ENCODE measurements around the gene LRRC63. TPM values are rescaled to one million over a fixed set of nuclear protein-coding genes. Genes with fewer than 3 reads are reported as not detected.

The LRRC63 gene
- polyA plus RNA-seq, 3 donors: 0.36 TPM; not detected in 2

DNA sequence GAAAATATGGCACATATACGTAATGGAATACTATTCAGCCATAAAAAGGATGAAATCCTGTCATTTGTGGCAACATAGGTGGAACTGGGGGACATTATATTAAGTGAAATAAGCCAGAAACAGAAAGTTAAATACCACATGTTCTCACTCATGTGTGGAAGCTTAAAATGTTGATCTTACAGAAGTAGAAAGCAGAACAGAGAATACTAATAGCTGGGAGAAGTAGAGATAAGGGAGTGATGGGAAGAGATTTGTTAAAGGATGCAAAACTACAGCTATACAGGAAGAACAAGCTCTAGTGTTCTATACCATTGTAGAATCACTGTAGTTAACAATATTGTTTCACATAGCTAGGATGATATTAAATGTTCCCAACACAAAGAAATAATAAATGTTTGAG, 107.3 kb downstream of the LRRC63 start:
- intact Hi-C loops (cut with micrococcal nuclease): no loop called here
- H3K9me3 Mint-ChIP-seq: peaks cover 0 to 7% (median 0%) of the 10 kb centered on the region in 7 donors
- H3K4me1 Mint-ChIP-seq: peaks cover 57% of the 10 kb centered on the region
- Histone ChIP-seq H2AFZ (ENCODE audit: insufficient read depth, low read depth, low read length, poor library complexity, severe bottlenecking) (no peak overlapping the region), H3K36me3 (replicated peaks in 1 of 2; ENCODE audit: control insufficient read depth in 1 of 2, insufficient read depth in 2 of 2, low read length in 2 of 2) (no peaks in the 10 kb centered on the region), H3K9me3 (replicated peaks in 1 of 2; ENCODE audit: control insufficient read depth in 1 of 2, insufficient read depth in 1 of 2, low read length in 2 of 2) (no peaks in the 10 kb centered on the region), H3K27ac (ENCODE audit: low read depth in 1 of 2, low read length in 2 of 2) (peak overlapping the region in 1 of 2 donors; percentile 77), H3K27me3 (ENCODE audit: control insufficient read depth in 2 of 2, insufficient read depth in 2 of 2, low read length in 2 of 2) (no peaks in the 10 kb centered on the region), H4K20me1 (ENCODE audit: insufficient read depth, low read length) (no peaks in the 10 kb centered on the region), H3K79me2 (ENCODE audit: insufficient read depth, low read length) (no peaks in the 10 kb centered on the region), H3K4me3 (replicated peaks in 1 of 3; ENCODE audit: low read depth in 2 of 3, low read length in 3 of 3) (no peak overlapping the region), H3K9ac (ENCODE audit: insufficient read depth, low read length, poor library complexity, severe bottlenecking) (no peak overlapping the region), H3K4me2 (replicated peaks; ENCODE audit: extremely low read depth, low read length, poor library complexity, severe bottlenecking) (no peak overlapping the region), H3K4me1 (ENCODE audit: control insufficient read depth in 1 of 2, insufficient read depth in 2 of 2, low read length in 2 of 2) (peaks cover 36 to 57% of the 10 kb centered on the region in 2 donors)
- WGBS (ENCODE audit: insufficient coverage): no CpG with 5 or more reads among the region's 1 CpG
- TF ChIP-seq, protein P1, sequence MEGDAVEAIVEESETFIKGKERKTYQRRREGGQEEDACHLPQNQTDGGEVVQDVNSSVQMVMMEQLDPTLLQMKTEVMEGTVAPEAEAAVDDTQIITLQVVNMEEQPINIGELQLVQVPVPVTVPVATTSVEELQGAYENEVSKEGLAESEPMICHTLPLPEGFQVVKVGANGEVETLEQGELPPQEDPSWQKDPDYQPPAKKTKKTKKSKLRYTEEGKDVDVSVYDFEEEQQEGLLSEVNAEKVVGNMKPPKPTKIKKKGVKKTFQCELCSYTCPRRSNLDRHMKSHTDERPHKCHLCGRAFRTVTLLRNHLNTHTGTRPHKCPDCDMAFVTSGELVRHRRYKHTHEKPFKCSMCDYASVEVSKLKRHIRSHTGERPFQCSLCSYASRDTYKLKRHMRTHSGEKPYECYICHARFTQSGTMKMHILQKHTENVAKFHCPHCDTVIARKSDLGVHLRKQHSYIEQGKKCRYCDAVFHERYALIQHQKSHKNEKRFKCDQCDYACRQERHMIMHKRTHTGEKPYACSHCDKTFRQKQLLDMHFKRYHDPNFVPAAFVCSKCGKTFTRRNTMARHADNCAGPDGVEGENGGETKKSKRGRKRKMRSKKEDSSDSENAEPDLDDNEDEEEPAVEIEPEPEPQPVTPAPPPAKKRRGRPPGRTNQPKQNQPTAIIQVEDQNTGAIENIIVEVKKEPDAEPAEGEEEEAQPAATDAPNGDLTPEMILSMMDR (IDR thresholded peaks at IDR 0.05): no peak
- H3K36me3 Mint-ChIP-seq: peaks cover 0 to 3% of the 10 kb centered on the region in 2 donors
- peak in 1 of 3 donors; percentile 25 for DNase-seq
- no peak overlapping the region for H3K4me3 Mint-ChIP-seq
- peak overlapping the region; percentile 63 to 97 (median 95) for H3K27ac Mint-ChIP-seq
- H3K27me3 Mint-ChIP-seq (ENCODE audit: low read depth in 3 of 3): no peaks in the 10 kb centered on the region

DNA sequence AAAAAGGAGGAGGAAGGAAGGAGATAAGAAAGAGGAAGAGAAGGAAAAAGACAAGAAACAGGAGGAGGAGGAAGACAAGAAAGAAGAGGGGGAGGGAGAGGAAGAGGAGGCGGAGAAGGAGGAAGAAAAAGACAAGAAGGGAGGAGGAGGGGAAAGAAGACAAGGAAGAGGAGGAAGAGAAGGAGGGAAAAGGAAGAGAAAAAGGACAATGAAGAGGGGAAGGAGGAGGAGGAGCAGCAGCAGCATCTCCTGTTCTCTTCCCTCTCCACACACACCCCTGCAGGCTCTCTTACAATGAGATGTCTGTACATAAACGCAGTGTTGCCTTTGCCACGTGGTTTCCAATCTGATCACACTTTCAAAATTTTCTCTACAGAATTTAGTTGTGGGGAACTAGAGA, 108.7 kb downstream of the LRRC63 start:
- H3K27ac Mint-ChIP-seq: peak overlapping the region; percentile 87 to 97 (median 95)
- 13% methylated on average over 1 of the region's 3 CpGs for WGBS (ENCODE audit: insufficient coverage)
- Histone ChIP-seq H4K20me1 (ENCODE audit: insufficient read depth, low read length) (no peaks in the 10 kb centered on the region), H3K4me3 (replicated peaks in 1 of 3; ENCODE audit: low read depth in 2 of 3, low read length in 3 of 3) (peak overlapping the region in 1 of 3 experiments; percentile 26), H3K4me2 (replicated peaks; ENCODE audit: extremely low read depth, low read length, poor library complexity, severe bottlenecking) (peak overlapping the region; percentile 51), H3K4me1 (ENCODE audit: control insufficient read depth in 1 of 2, insufficient read depth in 2 of 2, low read length in 2 of 2) (peaks cover 32 to 52% of the 10 kb centered on the region in 2 donors), H3K9ac (ENCODE audit: insufficient read depth, low read length, poor library complexity, severe bottlenecking) (peak overlapping the region; percentile 24), H3K9me3 (replicated peaks in 1 of 2; ENCODE audit: control insufficient read depth in 1 of 2, insufficient read depth in 1 of 2, low read length in 2 of 2) (no peaks in the 10 kb centered on the region), H2AFZ (ENCODE audit: insufficient read depth, low read depth, low read length, poor library complexity, severe bottlenecking) (no peak overlapping the region), H3K79me2 (ENCODE audit: insufficient read depth, low read length) (no peaks in the 10 kb centered on the region), H3K36me3 (replicated peaks in 1 of 2; ENCODE audit: control insufficient read depth in 1 of 2, insufficient read depth in 2 of 2, low read length in 2 of 2) (no peaks in the 10 kb centered on the region), H3K27ac (ENCODE audit: low read depth in 1 of 2, low read length in 2 of 2) (peak overlapping the region; percentile 65 to 77), H3K27me3 (ENCODE audit: control insufficient read depth in 2 of 2, insufficient read depth in 2 of 2, low read length in 2 of 2) (no peaks in the 10 kb centered on the region)
- TF ChIP-seq, protein P1 (IDR thresholded peaks at IDR 0.05): no peak
- H3K4me3 Mint-ChIP-seq: peak overlapping the region in 1 of 2 donors; percentile 46
- peaks cover 0 to 7% (median 0%) of the 10 kb centered on the region in 7 donors for H3K9me3 Mint-ChIP-seq
- peaks cover 0 to 1% of the 10 kb centered on the region in 2 donors for H3K36me3 Mint-ChIP-seq
- H3K27me3 Mint-ChIP-seq (ENCODE audit: low read depth in 3 of 3): peaks cover 0 to 3% (median 0%) of the 10 kb centered on the region in 3 donors
- DNase-seq: peak in 2 of 3 donors; percentile 18 to 53
- intact Hi-C loops (cut with micrococcal nuclease): loop anchor here (5.0 to 10.0 kb wide), 3 partner anchors 67 to 153 kb away; partner anchors contain the start of genes LCP1 (in 1 of the 2) and RUBCNL (in 1 of the 2)
- H3K4me1 Mint-ChIP-seq: peaks cover 60% of the 10 kb centered on the region

Data from CD14-positive monocyte (primary cell).